GM04503 (cell line): ENCODE data around the gene KCNH4.
A peak's percentile ranks its signal among the peaks of the same experiment; 100 is the strongest.

Experiments
- DNase-seq: peaks from one replicate; pipeline ENCODE4 v3.0.0-alpha.2; 2012; ENCODE audit warnings: low read depth

The KCNH4 gene

DNA sequence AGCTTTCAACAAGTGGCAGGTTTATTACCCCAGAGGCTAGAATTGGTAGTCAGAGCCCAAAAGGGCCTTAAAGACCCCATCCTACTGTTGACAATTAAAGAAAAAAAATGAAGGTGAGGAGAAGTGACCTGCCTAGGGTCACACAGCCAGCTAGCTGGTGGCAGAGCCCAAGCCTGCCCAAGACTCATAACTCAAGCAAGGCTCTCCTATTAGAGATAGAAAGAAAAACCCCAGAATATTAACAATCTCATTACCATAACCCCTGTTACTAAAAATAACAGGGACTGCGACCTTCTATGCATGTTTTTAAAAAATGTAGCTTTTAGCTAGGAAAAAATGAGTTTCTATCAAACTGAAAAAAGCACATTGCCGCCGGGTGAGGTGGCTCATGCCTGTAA lies 44.3 kb downstream of the KCNH4 start:
- DNase-seq, result no peak

DNA sequence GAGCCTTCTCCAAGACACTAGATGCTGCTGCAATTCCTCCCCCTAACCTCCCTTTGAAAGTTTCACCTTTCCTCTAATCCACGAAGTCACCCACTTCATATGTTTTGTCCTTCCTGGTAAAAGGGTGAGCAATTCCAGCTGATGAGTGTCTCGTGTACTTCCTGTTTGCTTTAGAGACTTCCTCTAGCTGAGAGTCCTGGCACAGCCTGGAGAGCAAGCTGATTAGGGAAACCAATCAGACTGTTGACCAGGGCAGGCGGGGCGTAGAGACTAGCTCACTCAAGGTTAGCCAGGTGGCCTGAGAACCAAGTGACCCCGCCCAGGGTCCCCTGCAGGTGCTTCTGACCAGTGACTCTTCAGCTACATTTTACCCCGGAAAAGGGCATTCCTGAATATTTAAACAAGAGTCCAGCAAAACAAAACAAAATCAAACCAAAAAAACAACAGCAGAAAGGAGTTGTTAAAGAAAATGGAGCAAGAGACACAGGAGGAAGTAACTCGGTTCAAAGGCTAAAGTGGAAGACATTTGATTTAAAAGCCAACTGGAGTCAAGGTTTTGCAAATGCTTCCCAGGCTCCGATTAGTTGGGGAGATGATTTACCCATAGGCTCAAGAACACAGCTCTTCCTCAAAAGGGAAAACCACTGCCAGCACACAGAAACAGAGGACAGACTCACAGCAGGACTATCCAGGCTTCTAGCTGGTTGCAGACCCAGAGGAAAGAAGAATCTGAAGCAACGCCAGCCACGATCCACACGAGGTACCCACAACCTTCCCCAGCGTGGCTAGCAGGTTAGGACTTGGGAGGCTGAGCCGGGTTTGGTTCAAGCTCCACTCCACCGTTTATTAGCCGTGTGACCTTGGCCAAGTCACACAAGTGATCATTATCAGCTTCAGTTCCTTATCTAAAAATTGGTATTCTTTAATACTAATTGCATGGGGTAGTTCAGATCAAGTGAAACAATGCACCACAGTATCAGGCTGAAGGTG lies 45.0 kb downstream of the KCNH4 start:
- no peak for DNase-seq

DNA sequence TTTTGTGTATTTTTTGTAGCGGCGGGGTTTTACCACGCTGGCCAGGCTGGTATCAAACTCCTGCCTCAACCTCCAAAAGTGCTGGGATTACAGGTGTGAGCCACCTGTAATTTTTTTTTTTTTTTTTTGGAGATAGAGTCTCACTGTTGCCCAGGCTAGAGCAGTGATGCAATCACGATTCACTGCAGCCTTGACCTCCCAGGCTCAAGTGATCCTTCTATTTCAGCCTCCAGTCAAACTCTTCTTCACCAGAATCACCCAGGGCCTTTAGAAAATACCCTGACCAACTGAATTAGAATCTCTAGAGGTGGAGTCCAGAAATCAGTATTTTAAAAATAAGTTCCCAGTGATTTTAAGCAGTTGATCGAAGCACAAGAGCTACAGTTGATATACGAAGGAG lies 45.8 kb downstream of the KCNH4 start:
- no peak for DNase-seq

DNA sequence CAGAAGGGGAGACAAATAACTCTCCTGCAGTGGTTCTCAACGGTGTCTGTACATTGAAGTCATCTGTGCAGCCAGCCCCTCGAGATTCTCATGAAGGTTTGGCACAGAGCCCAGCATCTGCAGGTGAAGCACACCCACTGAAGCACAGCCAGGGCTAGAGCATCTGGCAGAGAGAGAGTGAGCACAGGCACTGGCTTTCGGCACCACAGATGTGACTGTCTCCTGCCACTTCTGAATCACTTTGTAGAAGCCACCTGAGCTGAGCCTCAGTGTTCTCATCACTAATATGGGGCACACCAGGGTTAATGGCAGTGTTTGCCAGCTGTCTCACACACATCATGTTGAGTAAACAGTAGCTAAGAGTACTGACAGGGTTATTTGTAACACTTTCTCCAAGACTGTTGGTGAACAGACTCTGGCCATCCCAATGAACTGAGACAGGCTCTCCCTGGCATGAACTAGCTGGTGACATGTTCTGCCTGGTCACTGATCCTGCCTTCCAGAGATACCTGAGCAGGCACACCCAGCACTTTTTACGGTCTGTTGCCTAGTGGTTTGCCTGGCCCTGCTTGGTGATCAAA lies 47.4 kb downstream of the KCNH4 start:
- DNase-seq, result no peak

DNA sequence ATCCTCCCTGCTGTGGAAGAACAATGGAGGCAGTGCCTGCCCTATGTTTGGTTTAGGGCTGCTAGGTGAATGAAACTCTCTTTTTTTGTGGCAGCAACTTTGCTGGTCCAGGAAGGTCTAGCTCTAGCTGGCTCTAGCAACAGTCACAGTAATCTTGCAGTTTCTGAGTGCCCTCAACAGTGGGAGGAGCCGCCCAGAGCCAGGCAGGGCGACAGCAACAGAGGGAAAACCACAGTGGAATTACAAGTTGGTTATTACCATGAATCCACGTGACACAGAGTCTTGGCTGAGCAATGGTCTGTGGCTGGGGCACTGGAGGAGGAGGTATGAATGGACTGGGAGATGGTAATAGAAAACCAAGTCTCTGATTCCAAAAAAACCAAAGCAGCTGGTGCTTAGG lies 48.0 kb downstream of the KCNH4 start:
- peak; percentile 77 for DNase-seq

DNA sequence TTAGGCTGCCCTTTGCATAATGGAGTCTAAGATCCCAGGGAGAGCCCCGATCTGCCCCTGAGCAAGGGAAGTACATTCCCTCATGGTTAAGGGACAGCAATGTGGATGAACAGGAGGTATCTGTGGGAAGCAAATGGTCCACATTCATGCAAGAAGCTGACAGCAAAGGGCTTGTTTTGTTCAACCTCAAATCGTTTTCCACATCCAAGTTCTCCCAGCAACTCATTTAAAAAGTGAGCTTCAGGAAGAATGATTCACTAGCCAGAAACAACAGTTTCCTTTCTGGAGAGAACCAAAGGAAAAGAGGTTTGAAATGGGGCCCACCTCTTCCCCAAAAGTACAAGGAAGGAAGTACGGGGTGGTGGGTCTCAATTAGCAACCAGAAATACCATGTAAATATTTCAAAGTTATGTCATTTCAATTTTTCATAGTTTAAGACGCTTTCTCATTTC lies 48.9 kb downstream of the KCNH4 start:
- no peak for DNase-seq

DNA sequence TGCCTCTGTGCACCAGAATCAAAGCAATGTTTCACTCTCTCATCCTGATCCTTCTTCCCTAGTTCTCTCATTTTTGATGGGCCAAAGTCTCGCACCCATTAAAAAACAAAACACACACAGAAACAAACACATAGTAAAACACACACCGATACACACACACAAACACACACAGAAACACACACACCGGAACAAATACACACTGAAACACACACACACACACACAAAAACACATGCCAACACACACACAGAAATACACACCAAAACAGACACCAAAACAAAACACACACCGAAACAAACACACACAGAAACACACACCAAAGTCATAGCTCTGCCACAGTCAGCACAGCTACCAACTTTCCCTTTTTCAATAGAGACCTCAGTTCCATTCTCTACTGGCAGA lies 49.7 kb downstream of the KCNH4 start:
- DNase-seq, result no peak

DNA sequence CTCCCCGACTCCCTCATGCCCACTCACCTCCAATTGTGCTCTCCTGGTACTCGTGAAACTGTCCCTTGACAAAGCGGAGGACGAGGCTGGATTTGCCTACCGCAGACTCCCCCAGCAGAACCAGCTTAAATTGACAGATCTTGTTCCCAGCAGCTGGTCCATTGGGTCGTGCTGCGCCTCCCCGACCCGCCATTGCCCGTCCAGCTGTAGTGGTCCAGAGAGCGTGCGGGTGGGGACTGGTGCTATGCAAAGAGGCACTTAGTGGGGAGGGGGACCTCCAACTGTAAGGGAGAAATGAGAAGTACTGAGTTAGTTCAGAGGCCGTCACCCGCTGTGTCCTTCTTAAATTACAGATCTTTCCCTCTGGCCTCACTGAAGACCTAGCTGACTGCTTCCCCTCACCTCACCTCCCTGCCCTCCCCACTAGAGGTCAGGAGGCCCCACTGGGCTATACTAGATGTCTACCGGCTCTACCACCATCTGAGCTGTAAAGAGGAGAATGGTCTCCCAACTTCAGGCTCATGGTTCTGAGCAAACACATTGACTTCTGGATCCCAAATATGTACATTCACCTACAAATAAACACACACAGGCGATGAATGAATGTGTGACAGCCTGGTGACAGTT lies 50.5 kb downstream of the KCNH4 start:
- DNase-seq, result no peak

DNA sequence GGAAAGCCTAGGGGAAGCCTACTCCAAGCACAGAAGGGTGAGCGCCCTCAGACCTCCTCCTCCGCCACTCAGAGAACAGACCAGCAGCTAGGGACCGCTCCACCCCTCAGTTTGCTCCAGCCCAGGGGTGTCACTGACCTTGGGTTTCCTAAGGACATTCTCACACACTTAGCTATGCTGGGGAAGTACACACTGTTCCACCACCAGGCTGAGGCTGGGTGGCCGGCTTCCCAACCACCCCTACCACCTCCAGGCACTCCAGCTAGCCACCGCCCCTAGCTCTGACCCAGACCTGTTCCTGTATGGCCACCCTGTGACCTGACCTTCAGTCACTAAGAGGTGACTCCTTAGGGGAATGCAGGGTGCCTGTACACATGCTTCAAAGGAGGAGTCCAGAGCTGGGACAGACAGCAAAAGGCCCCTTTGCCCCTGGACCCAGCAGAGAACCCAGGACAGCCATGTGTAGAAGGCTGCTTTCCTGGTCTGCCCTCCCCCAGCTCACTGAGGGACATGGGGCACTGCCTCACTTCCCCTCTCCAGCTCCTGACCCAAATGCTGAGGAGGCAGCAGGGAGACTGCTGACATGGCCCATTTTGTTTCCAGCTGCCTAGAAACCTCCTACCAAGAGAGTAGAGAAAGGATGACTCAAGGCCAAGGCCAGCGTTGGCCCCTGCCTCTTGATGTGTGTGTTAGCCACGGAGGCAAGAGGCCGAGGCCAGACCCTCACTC lies 51.7 kb downstream of the KCNH4 start:
- no peak for DNase-seq

DNA sequence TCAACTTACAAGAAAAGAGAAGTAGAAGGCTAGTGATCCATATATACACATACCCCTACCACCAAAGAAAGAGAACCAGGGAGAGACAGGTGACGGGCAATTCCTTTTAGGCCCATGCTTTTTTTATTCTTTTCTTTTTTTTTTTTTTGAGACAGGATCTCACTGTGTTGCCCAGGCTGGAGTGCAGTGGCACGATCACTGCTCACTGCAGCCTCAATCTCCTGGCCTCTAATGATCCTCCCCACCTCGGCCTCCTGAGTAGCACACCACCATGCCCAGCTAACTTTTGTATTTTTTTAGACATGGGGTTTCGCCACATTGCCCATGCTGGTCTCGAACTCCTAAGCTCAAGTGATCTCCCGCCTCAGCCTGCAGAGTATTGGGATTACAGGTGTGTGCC lies 53.5 kb downstream of the KCNH4 start:
- no peak for DNase-seq

DNA sequence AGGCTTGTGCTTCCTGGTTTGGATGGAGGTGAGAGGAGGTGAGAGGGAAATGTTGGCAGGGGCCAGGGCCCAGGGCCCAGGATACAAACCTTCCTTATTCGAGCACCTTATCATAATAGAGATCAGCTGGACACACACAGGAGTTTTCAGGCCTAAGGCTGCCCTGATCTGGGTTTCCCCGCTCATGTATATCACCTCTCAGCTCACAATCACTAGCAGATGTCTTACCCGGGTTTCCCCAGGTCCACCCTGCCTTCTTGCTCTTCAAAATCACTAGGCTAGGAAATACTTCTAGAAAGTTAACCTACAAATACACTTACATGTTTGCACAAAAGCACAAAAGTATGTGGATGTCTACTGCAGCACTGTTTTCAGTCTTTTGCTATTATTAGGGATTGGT lies 54.1 kb downstream of the KCNH4 start:
- no peak for DNase-seq

DNA sequence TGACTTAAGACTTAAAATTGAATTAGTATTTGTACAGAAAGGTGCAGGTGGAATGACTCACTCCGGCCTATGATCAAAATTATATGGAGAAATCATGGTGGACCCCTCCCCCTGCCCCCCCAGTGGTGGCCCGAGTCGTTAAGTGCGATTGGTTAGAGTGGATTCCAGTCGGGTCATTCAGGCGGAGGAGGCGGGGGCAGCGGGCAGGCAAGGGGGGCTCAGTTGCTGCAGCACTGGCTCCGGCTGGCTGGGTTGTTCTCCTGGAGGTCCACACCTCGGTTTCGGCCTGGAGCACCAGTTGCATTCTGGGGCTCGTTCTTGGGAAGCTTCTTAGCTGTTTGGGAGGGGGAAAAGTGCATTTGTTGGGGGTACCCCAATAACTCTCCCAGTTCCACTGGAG lies 55.4 kb downstream of the KCNH4 start:
- DNase-seq, result no peak

DNA sequence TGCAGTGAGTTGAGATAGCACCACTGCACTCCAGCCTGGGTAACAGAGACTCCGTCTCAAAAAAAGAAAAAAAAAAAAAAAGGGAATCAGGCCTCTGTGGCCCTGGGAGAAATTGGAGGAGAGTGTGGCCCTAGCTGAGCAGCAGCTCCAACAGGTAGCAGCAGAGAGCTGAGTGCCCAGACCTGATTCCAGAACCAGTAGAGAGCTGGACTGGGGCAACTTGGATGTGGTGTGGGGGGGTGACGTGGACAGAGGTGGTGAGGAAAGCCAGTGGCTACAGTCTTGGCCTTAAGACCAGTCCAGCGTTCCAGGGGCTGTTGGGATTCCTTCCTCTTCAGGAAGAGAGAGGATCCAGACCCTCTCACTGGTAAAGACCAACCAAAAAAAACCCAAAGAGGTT lies 56.7 kb downstream of the KCNH4 start:
- DNase-seq, result no peak

DNA sequence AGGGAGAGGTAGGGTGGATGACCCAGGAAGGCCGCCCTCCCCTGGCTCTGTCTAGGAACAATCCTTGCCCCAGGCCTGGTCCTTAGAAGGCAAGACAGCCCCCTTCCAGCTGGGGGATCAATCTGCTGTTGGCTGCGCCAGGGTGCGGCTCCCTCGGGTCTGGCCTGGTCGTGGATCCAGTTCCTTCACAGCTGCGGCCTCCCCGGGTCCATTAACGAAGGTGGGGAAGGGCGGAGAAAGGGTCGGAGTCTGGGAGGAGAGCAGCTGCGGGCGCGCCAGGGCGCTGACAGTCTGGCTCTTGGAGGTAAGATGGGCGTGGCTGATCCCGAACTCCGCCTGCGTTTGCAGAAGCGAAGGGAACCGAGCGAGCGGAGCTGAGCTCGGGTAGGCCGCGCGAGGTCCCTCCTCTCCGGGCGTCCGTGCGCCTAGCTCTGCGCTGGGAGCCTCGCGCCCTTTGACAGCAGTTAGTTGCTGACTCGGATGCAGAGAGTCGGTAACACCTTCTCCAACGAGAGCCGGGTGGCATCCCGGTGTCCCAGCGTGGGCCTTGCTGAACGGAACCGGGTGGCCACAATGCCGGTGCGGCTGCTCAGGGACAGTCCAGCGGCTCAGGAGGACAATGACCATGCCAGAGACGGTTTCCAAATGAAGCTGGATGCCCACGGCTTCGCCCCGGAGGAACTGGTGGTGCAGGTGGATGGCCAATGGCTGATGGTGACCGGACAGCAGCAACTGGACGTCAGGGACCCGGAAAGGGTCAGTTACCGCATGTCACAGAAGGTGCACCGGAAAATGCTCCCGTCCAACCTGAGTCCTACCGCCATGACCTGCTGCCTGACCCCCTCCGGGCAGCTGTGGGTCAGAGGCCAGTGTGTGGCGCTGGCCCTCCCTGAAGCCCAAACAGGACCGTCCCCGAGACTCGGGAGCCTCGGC lies 58.3 kb downstream of the KCNH4 start, which contains the start of gene HSPB9:
Gene HSPB9 (plus strand): TSS at position 434 of the 933 bp plus-strand sequence. CDS start 47 bp downstream, at position 481.
- no peak for DNase-seq

DNA sequence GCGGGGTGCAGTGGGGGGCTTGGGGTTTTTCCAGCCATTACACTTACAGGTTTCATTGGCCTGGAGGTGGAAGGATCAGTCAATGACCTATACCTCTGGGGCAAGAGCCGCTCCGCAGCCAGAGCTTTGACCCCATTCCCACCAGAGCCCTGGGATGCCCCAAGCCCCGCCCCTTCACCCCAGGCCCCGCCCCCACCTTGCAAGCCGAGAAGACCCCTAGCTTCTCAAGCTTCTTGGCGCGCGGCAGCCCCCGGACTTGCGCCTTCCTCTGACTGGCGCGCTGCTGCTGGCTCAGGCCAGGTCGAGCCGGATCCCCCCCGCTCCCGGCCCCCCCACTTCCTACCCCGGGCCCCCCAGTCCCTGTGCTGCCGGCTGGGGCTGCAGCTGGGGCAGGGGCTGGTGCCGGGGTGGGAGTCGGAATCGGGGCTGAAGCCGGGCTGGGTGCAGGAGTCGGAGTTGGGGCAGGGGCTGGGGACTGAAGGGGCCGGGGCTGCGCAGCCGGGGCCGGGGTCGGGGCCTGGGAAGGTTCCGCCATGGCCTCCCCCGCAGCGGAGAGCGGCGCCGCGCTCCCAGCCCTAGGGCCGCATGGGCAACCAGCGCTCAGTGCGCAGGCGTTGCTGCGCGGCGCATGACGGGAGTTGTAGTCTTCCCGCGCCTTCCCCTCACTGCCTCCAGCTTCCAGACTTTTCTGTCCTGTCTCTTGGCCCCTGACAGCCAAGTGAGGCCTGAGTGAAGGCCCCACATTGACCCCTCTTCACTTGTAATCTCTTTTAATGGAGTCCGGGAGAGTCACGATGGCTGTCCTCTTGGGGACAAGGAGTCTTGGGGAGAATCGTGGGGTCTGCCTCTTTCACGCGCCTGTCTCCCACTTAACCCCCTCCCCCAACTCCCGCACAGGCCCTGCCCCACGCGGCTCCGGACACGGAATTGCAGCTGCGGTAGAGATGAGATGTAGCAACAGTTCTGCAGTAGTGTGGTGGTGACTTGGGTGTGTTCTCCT lies 59.9 kb downstream of the KCNH4 start, which contains the start of gene KAT2A:
Gene KAT2A (minus strand): TSS at position 598 of the 1,000 bp plus-strand sequence. CDS start 63 bp downstream, at position 535.
- DNase-seq, result no peak

DNA sequence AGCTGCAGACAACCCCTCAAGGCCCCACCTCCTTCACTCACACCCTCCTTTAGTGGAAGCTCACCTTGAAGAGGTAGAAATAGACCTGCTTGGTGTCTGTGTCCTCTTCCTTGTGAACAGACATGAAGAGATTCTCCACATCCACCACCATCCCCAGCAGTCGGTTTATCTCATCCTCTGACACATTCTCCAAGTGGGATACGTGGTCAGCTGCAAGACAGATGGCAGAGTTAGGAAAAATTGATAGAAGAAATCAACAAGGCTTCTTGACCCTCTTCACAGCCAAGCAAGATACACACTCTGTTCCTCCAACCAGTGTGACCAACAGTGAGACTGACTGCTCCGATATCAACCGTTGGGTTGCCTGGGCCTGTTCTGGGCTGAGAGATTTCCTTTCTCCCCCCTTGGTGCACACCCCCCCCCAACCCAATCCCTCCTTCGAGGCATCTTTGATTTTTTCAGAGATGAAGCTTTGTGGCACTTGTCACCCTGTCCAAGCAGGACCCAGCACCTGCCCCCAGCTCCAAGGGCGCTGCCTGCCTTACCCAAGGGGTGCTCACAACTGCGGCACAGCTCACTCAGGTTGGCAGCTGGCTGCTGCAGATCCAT lies 60.7 kb downstream of the KCNH4 start:
- no peak for DNase-seq

DNA sequence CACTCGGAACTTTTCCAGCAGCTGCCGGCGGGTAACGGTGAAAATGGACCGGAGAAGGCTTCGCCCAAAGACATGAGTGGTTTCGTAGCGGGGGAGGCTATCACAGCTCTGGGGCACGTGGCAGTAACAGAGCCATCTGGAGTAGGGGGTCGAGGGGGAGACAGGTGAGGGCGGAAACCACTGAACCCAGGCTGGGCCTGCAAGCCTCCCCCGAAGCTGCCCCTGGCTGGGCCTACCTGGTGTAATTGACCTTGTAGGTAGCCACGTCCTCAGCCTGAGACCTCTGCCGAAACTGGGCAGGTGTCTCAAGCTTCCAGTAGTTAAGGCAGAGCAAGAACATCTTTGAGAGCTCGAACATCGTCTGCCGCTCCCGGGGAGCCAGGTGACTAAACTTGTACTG lies 61.6 kb downstream of the KCNH4 start:
- no peak for DNase-seq

DNA sequence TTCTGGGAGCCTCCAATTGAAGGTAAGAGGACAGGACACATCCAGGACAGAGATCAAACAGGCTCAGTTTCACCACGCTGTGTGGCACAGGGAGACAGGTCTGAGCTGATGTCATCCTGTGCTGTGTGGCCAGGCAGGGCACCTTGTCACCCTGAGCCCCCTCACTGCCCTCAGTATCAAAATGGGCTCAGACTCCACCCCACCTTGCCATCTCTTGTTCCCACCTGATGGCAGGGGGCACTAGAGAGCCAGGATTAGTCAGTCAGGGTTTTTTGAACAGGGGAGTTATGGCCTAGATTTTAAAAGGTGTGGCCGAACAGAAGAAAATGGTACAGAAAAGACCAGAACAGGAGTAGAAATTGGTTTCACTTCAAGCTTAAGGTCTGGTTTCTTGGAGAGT lies 62.4 kb downstream of the KCNH4 start:
- no peak for DNase-seq

DNA sequence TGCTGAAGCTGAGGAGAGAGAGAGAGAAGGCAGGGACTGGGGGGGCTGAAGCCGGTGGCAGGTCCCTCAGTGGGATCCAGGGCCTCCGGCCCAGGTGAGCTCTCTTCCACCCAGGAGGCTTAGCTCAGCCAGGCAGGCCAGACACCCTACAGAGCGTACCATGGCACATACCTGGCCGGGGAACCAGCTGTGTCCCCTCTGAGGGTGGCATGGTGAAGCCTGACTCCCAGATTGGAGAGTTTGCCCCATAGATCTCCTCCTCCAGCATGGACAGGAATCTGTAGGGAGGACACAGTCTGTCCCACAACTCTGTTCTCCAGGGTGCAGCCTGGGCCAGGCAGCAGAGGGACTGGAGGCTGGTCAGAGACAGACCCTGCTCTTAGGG lies 62.8 kb downstream of the KCNH4 start:
- no peak for DNase-seq
